ENCODE measurements around the gene TSKU.

DNA sequence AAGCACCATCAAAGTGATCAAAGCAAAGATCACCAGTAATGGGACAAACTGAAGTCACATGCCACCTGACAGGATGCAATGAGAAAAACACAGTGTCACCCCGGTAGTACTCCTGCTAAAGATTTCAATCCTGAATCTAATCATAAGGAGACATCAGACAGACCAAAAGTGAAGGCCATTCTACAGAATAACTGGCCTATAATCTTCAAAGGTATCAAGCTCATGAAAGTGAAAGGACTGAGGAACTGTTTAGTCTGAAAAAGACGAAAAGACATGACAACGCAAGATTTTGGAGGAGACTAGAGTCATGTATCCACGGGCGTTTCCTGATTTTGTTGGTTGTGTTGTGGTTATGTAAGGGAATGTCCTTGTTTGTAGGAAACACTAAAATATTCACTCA lies 42.4 kb upstream of the TSKU start:
- TF ChIP-seq CTCF (IDR thresholded peaks at IDR 0.05; ENCODE audit: insufficient read depth, low read length), result no peak
- TF ChIP-seq, protein P1, sequence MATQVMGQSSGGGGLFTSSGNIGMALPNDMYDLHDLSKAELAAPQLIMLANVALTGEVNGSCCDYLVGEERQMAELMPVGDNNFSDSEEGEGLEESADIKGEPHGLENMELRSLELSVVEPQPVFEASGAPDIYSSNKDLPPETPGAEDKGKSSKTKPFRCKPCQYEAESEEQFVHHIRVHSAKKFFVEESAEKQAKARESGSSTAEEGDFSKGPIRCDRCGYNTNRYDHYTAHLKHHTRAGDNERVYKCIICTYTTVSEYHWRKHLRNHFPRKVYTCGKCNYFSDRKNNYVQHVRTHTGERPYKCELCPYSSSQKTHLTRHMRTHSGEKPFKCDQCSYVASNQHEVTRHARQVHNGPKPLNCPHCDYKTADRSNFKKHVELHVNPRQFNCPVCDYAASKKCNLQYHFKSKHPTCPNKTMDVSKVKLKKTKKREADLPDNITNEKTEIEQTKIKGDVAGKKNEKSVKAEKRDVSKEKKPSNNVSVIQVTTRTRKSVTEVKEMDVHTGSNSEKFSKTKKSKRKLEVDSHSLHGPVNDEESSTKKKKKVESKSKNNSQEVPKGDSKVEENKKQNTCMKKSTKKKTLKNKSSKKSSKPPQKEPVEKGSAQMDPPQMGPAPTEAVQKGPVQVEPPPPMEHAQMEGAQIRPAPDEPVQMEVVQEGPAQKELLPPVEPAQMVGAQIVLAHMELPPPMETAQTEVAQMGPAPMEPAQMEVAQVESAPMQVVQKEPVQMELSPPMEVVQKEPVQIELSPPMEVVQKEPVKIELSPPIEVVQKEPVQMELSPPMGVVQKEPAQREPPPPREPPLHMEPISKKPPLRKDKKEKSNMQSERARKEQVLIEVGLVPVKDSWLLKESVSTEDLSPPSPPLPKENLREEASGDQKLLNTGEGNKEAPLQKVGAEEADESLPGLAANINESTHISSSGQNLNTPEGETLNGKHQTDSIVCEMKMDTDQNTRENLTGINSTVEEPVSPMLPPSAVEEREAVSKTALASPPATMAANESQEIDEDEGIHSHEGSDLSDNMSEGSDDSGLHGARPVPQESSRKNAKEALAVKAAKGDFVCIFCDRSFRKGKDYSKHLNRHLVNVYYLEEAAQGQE (IDR thresholded peaks at IDR 0.05; ENCODE audit: insufficient replicate concordance, low read depth), result no peak
